Adrenal gland (tissue), 12 donors: ENCODE results near the gene PRKCB. TPM values are rescaled to one million over a fixed set of nuclear protein-coding genes. Genes with fewer than 3 reads are reported as not detected.

ENCODE experiments used
- DNase-seq, 7 donors: peaks; one replicate each; pipeline ENCODE4 v3.0.0-alpha.2; 2019 to 2020
- H3K27ac ChIP-seq, 5 donors: fragments of 200-600 bp; sonication (generic) in 4 of 5; 1 replicate in 3 of 5; 2 replicates in 2 of 5; pipeline versions ENCODE4 v1.5.1 to v1.8.0; 2016 to 2020; ENCODE audit warnings: mild to moderate bottlenecking in 1 of 5
- H3K27me3 ChIP-seq: fragments of 200-600 bp; 2 replicates; pipeline ENCODE4 v1.8.0; 2021
- H3K36me3 ChIP-seq, 2 donors: fragments of 200-600 bp; replicated peaks in 1 of 2; 1 replicate in 1 of 2; 2 replicates in 1 of 2; pipeline versions ENCODE4 v1.5.1 to v1.8.0; 2018 to 2022
- H3K4me1 ChIP-seq, 2 donors: fragments of 200-600 bp; replicated peaks in 1 of 2; 1 replicate in 1 of 2; 2 replicates in 1 of 2; pipeline versions ENCODE4 v1.5.1 to v1.8.0; 2018 to 2021
- H3K4me3 ChIP-seq, 4 donors: fragments of 200-600 bp; sonication (generic) in 3 of 4; one replicate each; pipeline ENCODE4 v1.5.1; 2016 to 2018
- H3K9me3 ChIP-seq, 3 donors: fragments of 200-600 bp; sonication (generic) in 1 of 3; replicated peaks in 1 of 3; 1 replicate in 2 of 3; 2 replicates in 1 of 3; pipeline versions ENCODE4 v1.5.1 to v1.8.0; 2016 to 2021
- CTCF ChIP-seq, 6 experiments: fragments of 450-650 bp in 4 of 6; fragments of 200-600 bp in 2 of 6; sonication (generic) in 1 of 6; IDR thresholded peaks; 1 replicate in 5 of 6; 2 replicates in 1 of 6; pipeline versions ENCODE4 v1.5.1 to v1.8.0; 2016 to 2021; ENCODE audit warnings: antibody characterized with exemption in 6 of 6, mild to moderate bottlenecking in 2 of 6, moderate library complexity in 1 of 6
- POLR2A ChIP-seq, 2 donors: fragments of 450-650 bp; IDR thresholded peaks; one replicate each; pipeline ENCODE4 v1.6.1; 2017; ENCODE audit warnings: antibody characterized with exemption in 2 of 2, mild to moderate bottlenecking in 2 of 2, moderate library complexity in 1 of 2
- WGBS, 4 donors: extraction: QIAGEN DNeasy Blood & Tissue Kit in 2 of 4; methylation state at CpG; one replicate each; pipeline versions ENCODE4 v1.1.5 to v1.1.7; 2013 to 2017; 5-methylcytosine and 5-hydroxymethylcytosine counted together
- intact Hi-C, 2 donors: fragments of 100-400 bp; cut with DNase I; formaldehyde crosslinking; loops; one replicate each; pipeline versions ENCODE4 v1.14.1 to v1.15.0; 2022 to 2023
- polyA plus RNA-seq, 3 donors: library from polyadenylated mRNA; stranded (reverse); fragments of 200-250 nt in 2 of 3; fragments of 350-450 nt in 1 of 3; fragmentation: Illumina TruSeq in 1 of 3; extraction: RNeasy Lipid Tissue Mini Kit (QIAGEN cat#74804) in 1 of 3; gene quantifications; one replicate each; pipeline ENCODE4 v1.2.3, GENCODE V29; 2013 to 2014
- total RNA-seq, 9 donors: library from RNA; depleted of rRNA in 4 of 9; stranded (reverse); fragments of >200 nt in 4 of 9; fragments of 120-200 nt in 1 of 9; fragmentation: NEBNext Ultra II Directional in 1 of 9; extraction: Animal tissue kit (Norgen Biotek cat#: 25700) in 1 of 9; gene quantifications; one replicate each; pipeline versions ENCODE4 v1.1.0 to v1.2.4, GENCODE V29; 2013 to 2023
- donor health status: healthy with polysubstance abuse.
- donor health status: Bipolar disorder and iron deficiency.
- donor health status: DM: yes; HTN: yes; CAD: no.
- donor health status: DM: no; HTN: no; CAD: no.
- donor health status: DM: no; HTN: no; CAD: no.
- donor health status: DM: yes; HTN: yes; CAD: no.

The PRKCB gene
- total and polyA plus RNA-seq, 12 donors: 0.54 to 8.0 (median 3.0) TPM

GRCh38 chr16:23941963-23942564, 106.3 kb downstream of the PRKCB start:
- H3K36me3 ChIP-seq: no peaks in the 10 kb centered on the region
- intact Hi-C loops: no loop called here
- peak in 1 of 7 donors; percentile 4 for DNase-seq
- no peak overlapping the region for H3K4me3 ChIP-seq
- TF ChIP-seq POLR2A (IDR thresholded peaks at IDR 0.05) (no peak), CTCF (IDR thresholded peaks at IDR 0.05) (no peak)
- 65 to 73% (median 70%) methylated on average over 5 of the region's 5 CpGs for WGBS, 4 donors
- H3K9me3 ChIP-seq: no peaks in the 10 kb centered on the region
- H3K27ac ChIP-seq: no peak overlapping the region
- H3K4me1 ChIP-seq: no peaks in the 10 kb centered on the region
- H3K27me3 ChIP-seq: no peaks in the 10 kb centered on the region

- H3K27ac ChIP-seq: no peak overlapping the region
Measured at GRCh38 chr16:23943604-23944003, 107.8 kb downstream of the PRKCB start.

DNA sequence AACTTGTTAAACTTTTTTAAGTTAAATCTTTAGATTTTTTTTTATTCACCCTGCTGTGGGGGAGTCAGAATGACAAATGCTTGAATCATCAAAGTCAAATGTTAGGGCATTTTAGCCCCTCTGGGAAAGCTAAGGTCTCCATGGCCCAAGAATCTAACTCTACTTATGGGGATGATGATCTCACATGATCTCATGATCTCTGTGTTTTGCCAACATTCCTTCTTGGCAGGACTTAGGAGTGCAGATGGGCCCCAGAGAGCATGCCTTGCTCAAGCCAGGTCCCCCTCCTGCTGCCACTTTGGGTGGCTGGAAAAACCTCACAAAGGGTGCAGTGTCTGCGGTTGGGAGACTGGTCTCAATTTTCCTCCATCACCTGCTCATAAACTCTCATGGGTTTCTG, 108.6 kb downstream of the PRKCB start:
- intact Hi-C loops: no loop called here
- H3K4me1 ChIP-seq: no peaks in the 10 kb centered on the region
- TF ChIP-seq CTCF (IDR thresholded peaks at IDR 0.05) (no peak), POLR2A (IDR thresholded peaks at IDR 0.05) (no peak)
- H3K9me3 ChIP-seq: no peaks in the 10 kb centered on the region
- no peaks in the 10 kb centered on the region for H3K27me3 ChIP-seq
- 59 to 89% (median 79%) methylated on average over 1 of the region's 1 CpG for WGBS, 4 donors
- DNase-seq: no peak
- no peaks in the 10 kb centered on the region for H3K36me3 ChIP-seq
- H3K27ac ChIP-seq: no peak overlapping the region
- H3K4me3 ChIP-seq: no peak overlapping the region

More at GRCh38 chr16:23943604-23944003, 107.8 kb downstream of the PRKCB start:
- Histone ChIP-seq H3K27me3 (no peaks in the 10 kb centered on the region), H3K4me1 (no peaks in the 10 kb centered on the region), H3K4me3 (no peak overlapping the region), H3K9me3 (no peaks in the 10 kb centered on the region), H3K36me3 (no peaks in the 10 kb centered on the region)
- WGBS, 4 donors: 74 to 90% (median 79%) methylated on average over 6 of the region's 6 CpGs
- no peak for DNase-seq
- intact Hi-C loops: no loop called here
- TF ChIP-seq POLR2A (IDR thresholded peaks at IDR 0.05): no peak
- TF ChIP-seq CTCF (IDR thresholded peaks at IDR 0.05): no peak

- DNase-seq: no peak
- TF ChIP-seq POLR2A (IDR thresholded peaks at IDR 0.05) (no peak), CTCF (IDR thresholded peaks at IDR 0.05) (no peak)
- Histone ChIP-seq H3K27ac (no peak overlapping the region), H3K27me3 (no peaks in the 10 kb centered on the region), H3K36me3 (no peaks in the 10 kb centered on the region), H3K4me1 (no peaks in the 10 kb centered on the region), H3K9me3 (no peaks in the 10 kb centered on the region), H3K4me3 (no peak overlapping the region)
- intact Hi-C loops: no loop called here
- 60 to 70% (median 66%) methylated on average over 4 of the region's 4 CpGs for WGBS, 4 donors
Measured at GRCh38 chr16:23945243-23945642, 109.5 kb downstream of the PRKCB start.
